GM10266 (cell line): Measurements from ENCODE around the gene FAM20C.

Experiments
- DNase-seq: peaks from one replicate; pipeline ENCODE4 v3.0.0; 2012; ENCODE audit errors: extremely low spot score
- CTCF ChIP-seq: IDR thresholded peaks from 2 replicates; pipeline ENCODE4 v1.5.1; 2012; ENCODE audit warnings: mild to moderate bottlenecking, low read depth; ENCODE audit not compliant: control insufficient read depth, insufficient read depth; ENCODE audit errors: missing control alignments

The FAM20C gene

GRCh38 chr7:159370-160270, 32.8 kb upstream of the FAM20C start:
- DNase-seq, result no peak

GRCh38 chr7:160958-161725, 31.2 kb upstream of the FAM20C start:
- DNase-seq, result no peak
- no peak for TF ChIP-seq CTCF

More at GRCh38 chr7:159370-160270, 32.8 kb upstream of the FAM20C start:
- no peak for TF ChIP-seq CTCF

GRCh38 chr7:162632-163297, 29.6 kb upstream of the FAM20C start:
- DNase-seq, result no peak
- no peak for TF ChIP-seq CTCF

GRCh38 chr7:163298-163695, 29.1 kb upstream of the FAM20C start:
- TF ChIP-seq CTCF, result no peak
- no peak for DNase-seq

GRCh38 chr7:163971-164881, 28.1 kb upstream of the FAM20C start:
- DNase-seq, result no peak

More at GRCh38 chr7:163971-164881, 28.1 kb upstream of the FAM20C start:
- no peak for TF ChIP-seq CTCF
